Astrocyte of the cerebellum (primary cell): ENCODE data around the gene RAMACL.

Source experiments
- DNase-seq: peaks from one replicate; pipeline ENCODE4 v3.0.0-alpha.2; 2011; ENCODE audit warnings: low read depth
- H3K4me3 ChIP-seq: 2 replicates; pipeline ENCODE4 v1.5.1; 2011; ENCODE audit warnings: mild to moderate bottlenecking, low read depth, low read length, moderate library complexity
- CTCF ChIP-seq: IDR thresholded peaks from 2 replicates; pipeline ENCODE4 v1.5.1; 2012; ENCODE audit warnings: low read length, low read depth, moderate library complexity, mild to moderate bottlenecking; ENCODE audit errors: missing control alignments
- in situ Hi-C: cut with HindIII; loops from 2 replicates; pipeline ENCODE4 v1.10.0; 2017; ENCODE audit warnings: low sequenced_read_pairs

The RAMACL gene

DNA sequence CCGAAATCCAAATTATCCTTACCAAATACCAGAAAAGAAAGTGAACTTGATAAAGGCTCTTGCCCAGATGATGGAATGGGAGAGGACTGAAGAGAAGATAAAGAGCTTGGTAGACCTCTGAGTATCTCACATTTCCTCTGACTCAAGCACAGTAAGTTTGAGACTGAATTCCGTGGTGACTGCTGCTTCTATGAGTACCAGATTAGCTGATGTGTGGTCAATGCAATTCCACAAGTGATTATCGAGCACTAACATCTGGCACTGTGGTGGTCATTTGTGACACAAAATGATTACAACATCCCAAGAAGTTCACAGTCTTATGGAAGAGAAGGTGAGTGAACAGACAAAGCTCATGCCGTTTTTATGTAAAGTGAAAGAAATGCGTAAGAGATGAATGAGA is 43.1 kb upstream of the RAMACL start:
- H3K4me3 ChIP-seq: no peak overlapping the region
- no peak for TF ChIP-seq CTCF
- in situ Hi-C loops: loop anchor here (5.0 kb wide), 1 partner anchor 108 kb away; no protein-coding TSS in a partner anchor

GRCh38 chr6:166627875-166628801 is 41.7 kb upstream of the RAMACL start:
- in situ Hi-C loops: no loop called here
- DNase-seq: no peak
- H3K4me3 ChIP-seq: peak overlapping the region; percentile 54
- no peak for TF ChIP-seq CTCF

More for the DNA sequence above, 43.1 kb upstream of the RAMACL start:
- peak; percentile 40 for DNase-seq

- in situ Hi-C loops: no loop called here
- peak; percentile 4 for TF ChIP-seq CTCF
- peak within 1 kb of the TSS; percentile 95 for H3K4me3 ChIP-seq
- DNase-seq: peak; percentile 99
Measured at GRCh38 chr6:166627033-166627874, 40.8 kb upstream of the RAMACL start, which contains the start of gene RPS6KA2. Gene RPS6KA2 (minus strand): TSS chr6:166627251. CDS start chr6:166627019, 232 bp downstream.

GRCh38 chr6:166626177-166627032 is 39.9 kb upstream of the RAMACL start:
- no peak for DNase-seq
- in situ Hi-C loops: no loop called here
- no peak for TF ChIP-seq CTCF
- H3K4me3 ChIP-seq: peak overlapping the region; percentile 95

- TF ChIP-seq CTCF: no peak
- in situ Hi-C loops: no loop called here
- peak; percentile 50 for DNase-seq
- H3K4me3 ChIP-seq: peak overlapping the region; percentile 95
Measured at GRCh38 chr6:166625356-166625755, 38.9 kb upstream of the RAMACL start.

DNA sequence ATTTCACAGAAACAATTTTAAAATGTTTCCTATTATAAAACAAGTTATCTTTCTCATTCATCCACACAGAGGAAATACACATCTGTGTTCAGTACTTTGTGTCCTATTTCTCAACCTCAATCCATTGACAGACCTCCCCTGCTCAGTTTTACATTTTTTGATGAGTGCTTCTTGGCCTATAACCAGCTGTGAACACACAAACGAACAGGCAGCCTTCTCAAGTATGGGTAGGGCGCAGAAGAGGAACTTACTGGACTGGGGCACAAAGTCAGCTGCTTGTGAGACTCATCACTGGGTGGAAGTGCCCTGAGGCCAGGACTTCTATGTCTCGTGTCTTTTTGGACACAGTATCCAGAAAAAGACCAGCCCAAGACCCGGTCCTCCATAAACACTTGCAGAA is 37.8 kb upstream of the RAMACL start:
- no peak overlapping the region for H3K4me3 ChIP-seq
- no peak for TF ChIP-seq CTCF
- in situ Hi-C loops: no loop called here
- DNase-seq: peak; percentile 44
